Measurements from ENCODE around the gene PNMT.

DNA sequence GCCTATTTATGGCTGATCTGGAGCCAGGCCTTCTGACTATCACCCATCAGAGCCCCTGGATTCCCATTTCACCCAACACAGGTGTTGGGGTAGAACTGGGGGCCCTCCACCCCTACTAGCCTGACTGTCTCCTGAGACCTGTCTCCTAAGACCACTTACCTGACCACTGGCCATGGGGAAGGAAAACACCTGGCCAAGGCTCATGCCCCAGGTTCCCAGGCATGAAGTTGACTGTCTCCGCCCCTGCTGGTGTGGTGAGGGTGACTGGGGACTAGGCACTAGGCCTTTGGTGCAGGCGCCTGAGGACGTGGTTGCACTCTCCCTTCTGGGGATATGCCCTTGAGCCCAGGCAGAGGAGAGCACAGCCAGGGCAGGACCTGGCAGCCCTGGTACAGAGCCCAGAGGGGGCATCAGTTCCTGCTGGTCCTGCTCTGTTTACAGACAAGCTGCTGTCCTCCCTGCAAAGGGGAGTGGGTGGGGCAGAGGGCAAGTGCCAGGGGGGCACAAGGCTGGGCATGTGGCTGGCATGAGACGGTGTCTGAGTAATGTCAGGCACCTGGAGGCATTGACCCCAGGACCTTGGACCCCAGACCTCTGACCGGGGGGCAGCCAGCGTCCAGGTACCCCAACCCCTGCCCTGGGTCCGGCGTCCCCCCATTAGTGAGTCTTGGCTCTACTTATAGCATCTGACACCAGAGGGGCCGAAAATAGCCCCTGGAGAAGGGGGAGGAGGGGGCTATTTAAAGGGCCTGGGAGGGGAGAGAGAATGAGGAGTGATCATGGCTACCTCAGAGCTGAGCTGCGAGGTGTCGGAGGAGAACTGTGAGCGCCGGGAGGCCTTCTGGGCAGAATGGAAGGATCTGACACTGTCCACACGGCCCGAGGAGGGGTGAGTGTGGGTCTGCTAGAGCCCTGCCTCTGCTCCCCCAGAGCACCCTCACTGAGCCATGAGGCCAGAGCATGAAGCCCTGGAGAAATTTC lies 3.4 kb upstream of the PNMT start, which contains the start of gene TCAP:
- TF ChIP-seq, protein P1, sequence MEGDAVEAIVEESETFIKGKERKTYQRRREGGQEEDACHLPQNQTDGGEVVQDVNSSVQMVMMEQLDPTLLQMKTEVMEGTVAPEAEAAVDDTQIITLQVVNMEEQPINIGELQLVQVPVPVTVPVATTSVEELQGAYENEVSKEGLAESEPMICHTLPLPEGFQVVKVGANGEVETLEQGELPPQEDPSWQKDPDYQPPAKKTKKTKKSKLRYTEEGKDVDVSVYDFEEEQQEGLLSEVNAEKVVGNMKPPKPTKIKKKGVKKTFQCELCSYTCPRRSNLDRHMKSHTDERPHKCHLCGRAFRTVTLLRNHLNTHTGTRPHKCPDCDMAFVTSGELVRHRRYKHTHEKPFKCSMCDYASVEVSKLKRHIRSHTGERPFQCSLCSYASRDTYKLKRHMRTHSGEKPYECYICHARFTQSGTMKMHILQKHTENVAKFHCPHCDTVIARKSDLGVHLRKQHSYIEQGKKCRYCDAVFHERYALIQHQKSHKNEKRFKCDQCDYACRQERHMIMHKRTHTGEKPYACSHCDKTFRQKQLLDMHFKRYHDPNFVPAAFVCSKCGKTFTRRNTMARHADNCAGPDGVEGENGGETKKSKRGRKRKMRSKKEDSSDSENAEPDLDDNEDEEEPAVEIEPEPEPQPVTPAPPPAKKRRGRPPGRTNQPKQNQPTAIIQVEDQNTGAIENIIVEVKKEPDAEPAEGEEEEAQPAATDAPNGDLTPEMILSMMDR (IDR thresholded peaks at IDR 0.05; ENCODE audit: poor library complexity) = no peak
- no peak for TF ChIP-seq EZH2phosphoT487 (IDR thresholded peaks at IDR 0.05; ENCODE audit: low read depth, severe bottlenecking, unreplicated experiment)
- TF ChIP-seq EZH2 (IDR thresholded peaks at IDR 0.05; ENCODE audit: borderline replicate concordance) = no peak

All from hepatocyte (in vitro differentiated cells).